H1 (cell line): ENCODE data around the gene CUX1.

Experiments used
- EP300 ChIP-seq, 2 experiments: IDR thresholded peaks; 1 replicate in 1 of 2; 2 replicates in 1 of 2; pipeline ENCODE4 v1.6.1; 2011 to 2012; ENCODE audit warnings: low read depth in 2 of 2, low read length in 2 of 2, mild to moderate bottlenecking in 2 of 2, borderline replicate concordance in 1 of 2, inconsistent platforms in 1 of 2, moderate library complexity in 1 of 2
- POLR2A ChIP-seq, 2 experiments: IDR thresholded peaks; 1 replicate in 1 of 2; 2 replicates in 1 of 2; pipeline ENCODE4 v1.6.1; 2011; ENCODE audit warnings: low read depth in 2 of 2, low read length in 2 of 2, mild to moderate bottlenecking in 2 of 2; ENCODE audit errors: control extremely low read depth in 1 of 2
- POLR2AphosphoS5 ChIP-seq: IDR thresholded peaks from 2 replicates; pipeline ENCODE4 v1.6.1; 2011; ENCODE audit warnings: low read depth, low read length
- SIX5 ChIP-seq: IDR thresholded peaks from 2 replicates; pipeline ENCODE4 v1.6.1; 2011; ENCODE audit warnings: mild to moderate bottlenecking, low read depth, low read length
- TAF1 ChIP-seq: IDR thresholded peaks from 2 replicates; pipeline ENCODE4 v1.6.1; 2011; ENCODE audit warnings: mild to moderate bottlenecking, low read depth, low read length
- TCF12 ChIP-seq: IDR thresholded peaks from 2 replicates; pipeline ENCODE4 v1.6.1; 2011; ENCODE audit warnings: low read depth, mild to moderate bottlenecking, low read length
- TF ChIP-seq, protein P1 (sequence below), 3 experiments: IDR thresholded peaks; 1 replicate in 2 of 3; 2 replicates in 1 of 3; pipeline versions ENCODE4 v1.5.1 to v1.6.1; 2011; ENCODE audit warnings: low read length in 3 of 3, mild to moderate bottlenecking in 3 of 3, inconsistent platforms in 2 of 3, low read depth in 1 of 3, moderate library complexity in 1 of 3; ENCODE audit not compliant: insufficient read depth in 1 of 3; ENCODE audit errors: control extremely low read depth in 1 of 3

DNA sequence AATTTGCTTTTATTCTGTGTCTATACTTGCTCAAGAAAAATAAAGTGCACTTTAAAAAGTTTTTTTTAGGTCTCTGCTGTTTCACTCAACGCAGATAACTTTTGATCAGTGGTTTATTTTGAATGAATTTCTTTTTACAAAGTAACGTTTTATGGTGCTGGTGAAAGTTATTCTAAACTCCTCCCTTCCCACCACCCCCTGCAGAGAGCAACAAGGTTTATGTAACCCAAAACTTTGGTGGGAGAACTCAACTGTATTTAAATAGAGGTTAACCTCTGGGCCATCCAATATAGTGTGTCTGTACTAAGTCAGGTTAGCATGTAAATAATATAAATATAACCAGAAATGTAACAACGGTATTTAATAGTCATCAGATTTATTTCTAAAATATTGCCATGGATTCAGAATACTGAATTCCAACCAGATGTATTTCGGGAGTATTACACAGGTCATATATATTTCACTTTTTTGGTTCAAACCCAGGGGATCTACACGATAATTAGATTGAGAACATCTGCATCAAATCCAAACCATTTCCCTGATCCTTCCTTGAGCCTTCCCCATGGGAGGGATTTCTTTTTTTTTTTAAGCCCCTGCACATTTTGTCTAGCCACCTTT lies 3.9 kb upstream of the CUX1 start:
- TF ChIP-seq TCF12 (no peak), TAF1 (no peak), POLR2AphosphoS5 (no peak), SIX5 (no peak), POLR2A (IDR thresholded peaks at IDR 0.05; ENCODE audit: control extremely low read depth in 1 of 2, low read depth in 2 of 2, low read length in 2 of 2) (no peak), EP300 (IDR thresholded peaks at IDR 0.05; ENCODE audit: borderline replicate concordance in 1 of 2, low read depth in 2 of 2, low read length in 2 of 2) (no peak)
- TF ChIP-seq, protein P1, sequence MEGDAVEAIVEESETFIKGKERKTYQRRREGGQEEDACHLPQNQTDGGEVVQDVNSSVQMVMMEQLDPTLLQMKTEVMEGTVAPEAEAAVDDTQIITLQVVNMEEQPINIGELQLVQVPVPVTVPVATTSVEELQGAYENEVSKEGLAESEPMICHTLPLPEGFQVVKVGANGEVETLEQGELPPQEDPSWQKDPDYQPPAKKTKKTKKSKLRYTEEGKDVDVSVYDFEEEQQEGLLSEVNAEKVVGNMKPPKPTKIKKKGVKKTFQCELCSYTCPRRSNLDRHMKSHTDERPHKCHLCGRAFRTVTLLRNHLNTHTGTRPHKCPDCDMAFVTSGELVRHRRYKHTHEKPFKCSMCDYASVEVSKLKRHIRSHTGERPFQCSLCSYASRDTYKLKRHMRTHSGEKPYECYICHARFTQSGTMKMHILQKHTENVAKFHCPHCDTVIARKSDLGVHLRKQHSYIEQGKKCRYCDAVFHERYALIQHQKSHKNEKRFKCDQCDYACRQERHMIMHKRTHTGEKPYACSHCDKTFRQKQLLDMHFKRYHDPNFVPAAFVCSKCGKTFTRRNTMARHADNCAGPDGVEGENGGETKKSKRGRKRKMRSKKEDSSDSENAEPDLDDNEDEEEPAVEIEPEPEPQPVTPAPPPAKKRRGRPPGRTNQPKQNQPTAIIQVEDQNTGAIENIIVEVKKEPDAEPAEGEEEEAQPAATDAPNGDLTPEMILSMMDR (IDR thresholded peaks at IDR 0.05; ENCODE audit: control extremely low read depth in 1 of 3, insufficient read depth in 1 of 3, low read depth in 1 of 3, low read length in 3 of 3), result no peak
